ENCODE data around the gene DGLUCY.

DGLUCY gene

DNA sequence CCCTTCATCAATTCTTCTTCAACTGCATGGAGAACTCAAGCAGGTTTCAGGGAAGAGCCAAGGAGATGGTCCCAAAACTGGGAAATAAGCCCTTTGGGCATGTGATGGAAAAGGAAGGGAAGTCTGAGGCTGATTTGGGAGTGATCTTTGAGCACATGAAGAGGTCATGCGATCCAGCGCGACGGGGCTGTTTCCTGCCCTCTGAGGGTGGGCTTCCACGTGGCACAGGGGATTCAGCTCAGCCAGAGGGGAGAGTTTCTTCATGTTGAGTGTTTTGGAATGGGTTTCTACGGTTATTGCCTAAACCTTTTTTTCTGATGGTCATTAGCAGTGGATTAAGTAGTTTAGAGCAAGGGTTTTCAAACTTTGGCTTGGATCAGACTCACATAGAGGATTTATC is 100.4 kb downstream of the DGLUCY start:
- no peak for DNase-seq (ENCODE audit: extremely low read depth, low read depth)
- TF ChIP-seq, protein P1, sequence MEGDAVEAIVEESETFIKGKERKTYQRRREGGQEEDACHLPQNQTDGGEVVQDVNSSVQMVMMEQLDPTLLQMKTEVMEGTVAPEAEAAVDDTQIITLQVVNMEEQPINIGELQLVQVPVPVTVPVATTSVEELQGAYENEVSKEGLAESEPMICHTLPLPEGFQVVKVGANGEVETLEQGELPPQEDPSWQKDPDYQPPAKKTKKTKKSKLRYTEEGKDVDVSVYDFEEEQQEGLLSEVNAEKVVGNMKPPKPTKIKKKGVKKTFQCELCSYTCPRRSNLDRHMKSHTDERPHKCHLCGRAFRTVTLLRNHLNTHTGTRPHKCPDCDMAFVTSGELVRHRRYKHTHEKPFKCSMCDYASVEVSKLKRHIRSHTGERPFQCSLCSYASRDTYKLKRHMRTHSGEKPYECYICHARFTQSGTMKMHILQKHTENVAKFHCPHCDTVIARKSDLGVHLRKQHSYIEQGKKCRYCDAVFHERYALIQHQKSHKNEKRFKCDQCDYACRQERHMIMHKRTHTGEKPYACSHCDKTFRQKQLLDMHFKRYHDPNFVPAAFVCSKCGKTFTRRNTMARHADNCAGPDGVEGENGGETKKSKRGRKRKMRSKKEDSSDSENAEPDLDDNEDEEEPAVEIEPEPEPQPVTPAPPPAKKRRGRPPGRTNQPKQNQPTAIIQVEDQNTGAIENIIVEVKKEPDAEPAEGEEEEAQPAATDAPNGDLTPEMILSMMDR (IDR thresholded peaks at IDR 0.05; ENCODE audit: low read depth, low read length) = no peak

DNA sequence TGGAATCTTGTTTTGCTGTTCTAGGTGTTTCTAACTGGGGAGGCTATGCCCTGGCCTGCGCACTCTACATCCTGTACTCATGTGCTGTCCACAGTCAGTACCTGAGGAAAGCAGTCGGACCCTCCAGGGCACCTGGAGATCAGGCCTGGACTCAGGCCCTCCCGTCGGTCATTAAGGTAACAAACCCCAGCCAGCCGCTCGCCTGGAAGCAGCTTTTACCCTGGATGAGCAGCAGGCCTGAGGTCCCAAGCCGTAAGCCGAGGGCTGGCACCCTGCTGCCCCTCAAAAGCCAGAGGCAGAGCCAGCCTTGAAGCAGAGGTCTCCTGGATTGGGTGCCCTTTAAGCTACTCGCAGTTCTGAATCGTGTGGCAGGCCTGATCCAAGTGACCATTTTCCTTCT is 101.5 kb downstream of the DGLUCY start:
- TF ChIP-seq, protein P1 (IDR thresholded peaks at IDR 0.05; ENCODE audit: low read depth, low read length) = no peak
- no peak for DNase-seq (ENCODE audit: extremely low read depth, low read depth)

DNA sequence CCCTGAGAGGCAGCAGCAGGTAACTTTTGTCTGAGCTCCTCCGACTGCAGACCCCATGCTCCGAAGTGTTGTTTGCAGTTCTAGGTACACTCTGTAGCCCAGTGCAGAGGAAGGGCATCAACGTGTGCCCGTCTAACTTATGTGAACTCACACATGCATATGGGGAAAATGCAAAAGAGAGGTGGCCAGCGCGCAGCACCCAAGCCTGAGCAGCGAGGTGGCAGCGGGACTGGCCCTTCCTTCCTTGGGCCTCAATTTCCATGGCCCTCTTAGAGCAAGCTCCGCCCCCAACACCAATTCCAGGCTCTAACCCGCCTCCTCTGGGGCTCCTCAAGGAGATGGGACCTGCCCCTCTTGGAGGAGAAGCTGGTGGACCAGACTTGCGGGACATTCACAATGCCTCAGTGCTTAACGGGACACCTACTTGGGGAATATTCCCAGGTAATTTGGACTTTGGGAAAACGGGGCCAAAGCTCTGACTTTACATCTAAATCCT is 102.9 kb downstream of the DGLUCY start:
- no peak for DNase-seq (ENCODE audit: extremely low read depth, low read depth)
- TF ChIP-seq, protein P1 (IDR thresholded peaks at IDR 0.05; ENCODE audit: low read depth, low read length) = no peak

DNA sequence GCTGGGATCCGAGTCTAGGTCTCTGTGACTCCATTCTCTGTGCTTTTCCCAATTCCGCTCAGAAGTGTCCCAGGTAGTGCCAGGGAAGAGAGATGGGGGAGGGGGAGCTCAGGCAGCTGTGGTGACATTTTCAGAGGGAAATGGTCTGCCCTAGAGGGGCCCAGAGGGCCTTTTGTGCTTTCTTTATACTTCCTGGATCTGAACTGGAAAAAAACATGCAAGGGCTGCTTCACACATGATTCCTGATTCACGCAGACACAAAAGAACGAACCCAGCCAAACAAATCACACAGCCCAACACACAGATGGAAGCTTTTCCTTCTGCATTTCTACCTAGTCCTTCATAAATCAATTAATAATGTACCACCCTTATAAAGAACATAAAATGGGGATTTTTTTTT is 104.1 kb downstream of the DGLUCY start:
- DNase-seq (ENCODE audit: extremely low read depth, low read depth) = no peak
- TF ChIP-seq, protein P1 (IDR thresholded peaks at IDR 0.05; ENCODE audit: low read depth, low read length) = no peak

DNA sequence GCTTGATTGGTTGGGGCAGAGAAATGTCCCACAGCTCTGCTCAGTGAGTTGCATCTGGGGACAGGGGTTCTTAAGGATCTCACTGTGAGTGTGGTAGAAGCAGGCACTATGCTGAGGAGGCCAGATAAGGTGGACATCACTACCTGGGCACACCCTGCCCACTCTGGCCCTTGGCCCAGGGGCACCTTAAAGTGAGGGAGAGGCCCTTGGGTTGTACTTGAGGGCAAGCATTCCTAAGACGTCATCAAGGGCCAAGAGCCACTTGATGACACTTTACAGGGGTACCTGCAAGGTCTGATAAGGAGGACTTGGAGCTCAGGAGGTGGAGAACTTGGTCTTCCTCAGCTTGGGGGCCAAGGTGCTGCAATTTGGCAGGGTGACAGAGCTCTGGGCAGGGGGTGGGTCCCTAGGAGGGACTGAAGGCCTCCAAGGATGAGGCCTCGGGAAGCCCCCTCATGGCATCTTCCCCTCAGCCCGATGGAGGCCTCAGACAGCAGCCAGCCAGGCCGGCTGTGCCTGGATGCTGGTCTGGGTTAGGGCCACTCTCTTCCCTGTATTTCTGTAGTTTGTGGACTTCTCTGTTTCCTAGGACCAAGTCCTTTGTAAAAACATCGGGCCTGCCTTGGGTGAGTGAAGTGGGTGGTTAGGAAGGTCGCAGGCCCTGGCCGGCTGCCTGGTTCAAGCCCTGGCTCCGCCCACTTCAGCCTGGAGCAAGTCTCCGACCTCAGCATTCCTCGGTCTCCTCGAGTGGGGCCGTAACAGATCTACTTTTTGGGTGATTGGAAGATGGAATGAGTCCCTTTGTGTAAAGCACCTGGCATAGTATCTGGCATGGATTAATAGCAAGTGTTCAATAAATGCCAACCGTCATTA is 105.9 kb downstream of the DGLUCY start:
- TF ChIP-seq, protein P1 (IDR thresholded peaks at IDR 0.05; ENCODE audit: low read depth, low read length) = no peak
- no peak for DNase-seq (ENCODE audit: extremely low read depth, low read depth)

DNA sequence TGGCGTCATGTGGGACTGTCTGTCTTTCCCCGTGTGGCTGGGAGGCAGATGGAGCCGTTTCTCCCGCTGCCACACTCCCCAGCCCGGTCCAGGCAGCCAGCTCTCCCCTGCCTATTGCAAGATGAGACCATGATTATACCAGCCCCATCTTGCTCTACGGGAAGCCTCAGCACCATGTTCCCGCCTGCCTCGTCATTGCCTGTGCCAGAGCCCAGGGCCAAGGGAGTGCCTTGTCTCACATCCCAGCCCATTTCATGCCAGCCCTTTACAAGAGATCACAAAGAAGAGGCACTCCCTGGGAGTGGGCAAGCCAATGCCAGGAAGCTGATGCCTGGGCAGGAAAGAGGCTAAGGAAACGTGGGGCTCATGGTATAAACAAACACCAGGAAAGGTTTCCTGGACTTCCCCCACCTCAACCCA is 106.7 kb downstream of the DGLUCY start:
- TF ChIP-seq, protein P1 (IDR thresholded peaks at IDR 0.05; ENCODE audit: low read depth, low read length) = no peak
- no peak for DNase-seq (ENCODE audit: extremely low read depth, low read depth)

DNA sequence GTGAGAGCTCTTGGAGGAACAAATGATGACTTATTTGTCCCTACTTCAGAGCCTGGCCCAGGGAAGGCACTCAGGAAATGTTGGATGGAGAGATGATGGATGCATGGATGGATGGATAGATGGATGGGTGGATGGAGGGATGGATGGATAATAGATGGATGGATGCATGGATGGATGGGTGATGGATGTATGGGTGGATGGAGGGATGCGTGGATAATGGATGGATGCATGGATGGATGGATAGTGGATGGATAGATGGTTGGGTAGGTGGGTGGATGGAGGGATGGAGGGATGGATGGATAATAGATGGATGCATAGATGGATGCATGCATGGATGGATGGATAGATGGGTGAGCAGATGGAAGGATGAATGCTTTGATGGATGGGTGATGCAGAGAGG is 107.4 kb downstream of the DGLUCY start:
- no peak for DNase-seq (ENCODE audit: extremely low read depth, low read depth)
- TF ChIP-seq, protein P1 (IDR thresholded peaks at IDR 0.05; ENCODE audit: low read depth, low read length) = no peak

All from AG09319 (cell line).